GM18505 (cell line): Measurements from ENCODE around the gene NR3C2.

Source experiments
- ATAC-seq: cut with Tn5 transposase; IDR thresholded peaks from one replicate; pipeline ENCODE4 v1.9.1; 2021; ENCODE audit not compliant: unreplicated experiment
- POLR2A ChIP-seq: IDR thresholded peaks from 4 replicates; pipeline ENCODE4 v1.6.1; 2011; ENCODE audit warnings: borderline replicate concordance; ENCODE audit not compliant: insufficient read depth, insufficient read length; ENCODE audit errors: extremely low read depth

The NR3C2 gene

GRCh38 chr4:148271166-148271565 lies 171.0 kb downstream of the NR3C2 start:
- no peak for TF ChIP-seq POLR2A
- ATAC-seq = no peak

DNA sequence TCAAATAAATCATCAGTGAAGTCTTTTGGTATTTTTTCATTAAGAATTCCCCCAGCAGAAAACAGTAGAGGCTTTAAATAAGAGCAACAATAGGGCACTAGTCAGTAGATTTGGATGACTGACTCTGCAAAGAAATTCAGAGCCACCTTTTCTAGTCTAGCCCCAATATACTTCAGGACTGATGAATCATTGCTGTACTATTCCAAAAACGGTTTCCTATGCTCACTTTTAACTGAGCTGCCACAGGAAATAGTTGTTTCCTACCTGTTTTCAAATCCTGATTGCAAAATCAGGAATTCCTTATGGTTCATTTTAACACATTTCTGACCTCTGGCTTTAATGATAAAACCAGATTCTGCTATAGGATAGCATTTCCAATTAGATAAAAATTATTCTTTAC lies 171.6 kb downstream of the NR3C2 start:
- ATAC-seq = no peak
- no peak for TF ChIP-seq POLR2A

GRCh38 chr4:148268835-148269234 lies 173.4 kb downstream of the NR3C2 start:
- no peak for TF ChIP-seq POLR2A
- ATAC-seq = no peak

DNA sequence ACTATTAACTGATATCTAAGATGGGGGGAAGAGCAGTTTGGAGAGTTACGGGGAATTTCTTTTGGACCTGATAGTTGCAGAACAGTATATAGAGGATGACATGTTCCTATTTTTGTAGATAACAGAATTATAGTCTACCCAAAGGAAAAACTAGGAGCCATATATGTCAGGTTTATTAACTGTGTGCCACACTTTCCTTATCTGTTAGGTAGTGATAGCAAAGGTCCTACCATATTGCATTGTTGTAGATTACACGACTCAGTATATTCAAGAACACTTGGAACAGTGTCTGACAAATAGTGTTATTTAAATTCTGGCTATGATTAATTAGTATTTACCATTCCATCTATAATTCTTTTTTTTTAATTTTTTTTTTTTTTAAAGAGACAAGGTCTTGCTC lies 175.3 kb downstream of the NR3C2 start:
- no peak for ATAC-seq

GRCh38 chr4:148266240-148266639 lies 176.0 kb downstream of the NR3C2 start:
- no peak for ATAC-seq
- no peak for TF ChIP-seq POLR2A

More for the DNA sequence above, 175.3 kb downstream of the NR3C2 start:
- no peak for TF ChIP-seq POLR2A

GRCh38 chr4:148265627-148266026 lies 176.6 kb downstream of the NR3C2 start:
- ATAC-seq = no peak
- TF ChIP-seq POLR2A = no peak

DNA sequence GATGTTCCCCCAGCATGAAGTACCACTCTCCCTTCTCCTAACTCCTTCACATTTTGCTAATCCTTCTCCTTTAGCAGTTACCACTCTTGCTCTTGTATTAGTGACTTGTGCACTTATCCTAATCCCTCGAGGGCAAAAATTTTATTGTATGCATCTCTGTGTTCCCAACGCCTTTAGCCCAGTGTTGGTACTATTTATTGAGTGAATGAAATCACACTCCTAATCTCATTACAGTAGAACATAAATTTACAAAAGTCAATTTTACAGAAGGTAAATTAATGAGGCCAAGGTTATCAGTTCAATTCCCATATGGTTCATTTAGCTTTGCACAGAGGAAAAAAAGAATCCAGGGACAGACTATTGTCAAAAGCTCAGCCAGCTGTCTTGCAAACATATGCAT lies 178.4 kb downstream of the NR3C2 start:
- no peak for ATAC-seq
- no peak for TF ChIP-seq POLR2A

DNA sequence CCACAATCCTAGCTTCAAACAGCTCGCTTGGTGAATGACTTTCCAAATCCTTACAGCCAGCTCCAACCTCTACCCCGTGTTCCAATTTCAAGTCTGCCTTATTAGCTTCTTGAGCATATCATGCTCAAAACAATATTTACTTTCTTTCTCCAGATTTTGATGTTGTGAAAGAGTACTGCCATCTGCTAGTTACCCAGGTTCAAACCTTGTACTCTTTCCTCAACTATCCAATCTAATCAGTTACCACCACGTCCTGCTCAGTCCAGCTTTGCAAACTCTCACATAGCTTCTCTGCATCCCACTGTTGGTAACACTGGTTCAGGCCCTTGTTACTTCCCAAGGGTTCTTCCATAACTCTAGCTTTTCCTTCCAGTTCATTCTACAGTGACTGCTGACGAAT lies 179.1 kb downstream of the NR3C2 start:
- TF ChIP-seq POLR2A = no peak
- no peak for ATAC-seq

- no peak for ATAC-seq
- no peak for TF ChIP-seq POLR2A
Measured at GRCh38 chr4:148261848-148262247, 180.4 kb downstream of the NR3C2 start.

- no peak for TF ChIP-seq POLR2A
- ATAC-seq = no peak
Measured at GRCh38 chr4:148259841-148260240, 182.4 kb downstream of the NR3C2 start.

GRCh38 chr4:148258535-148258934 lies 183.7 kb downstream of the NR3C2 start:
- TF ChIP-seq POLR2A = no peak
- ATAC-seq = no peak

- ATAC-seq = no peak
- no peak for TF ChIP-seq POLR2A
Measured at GRCh38 chr4:148255344-148255720, 186.9 kb downstream of the NR3C2 start.

DNA sequence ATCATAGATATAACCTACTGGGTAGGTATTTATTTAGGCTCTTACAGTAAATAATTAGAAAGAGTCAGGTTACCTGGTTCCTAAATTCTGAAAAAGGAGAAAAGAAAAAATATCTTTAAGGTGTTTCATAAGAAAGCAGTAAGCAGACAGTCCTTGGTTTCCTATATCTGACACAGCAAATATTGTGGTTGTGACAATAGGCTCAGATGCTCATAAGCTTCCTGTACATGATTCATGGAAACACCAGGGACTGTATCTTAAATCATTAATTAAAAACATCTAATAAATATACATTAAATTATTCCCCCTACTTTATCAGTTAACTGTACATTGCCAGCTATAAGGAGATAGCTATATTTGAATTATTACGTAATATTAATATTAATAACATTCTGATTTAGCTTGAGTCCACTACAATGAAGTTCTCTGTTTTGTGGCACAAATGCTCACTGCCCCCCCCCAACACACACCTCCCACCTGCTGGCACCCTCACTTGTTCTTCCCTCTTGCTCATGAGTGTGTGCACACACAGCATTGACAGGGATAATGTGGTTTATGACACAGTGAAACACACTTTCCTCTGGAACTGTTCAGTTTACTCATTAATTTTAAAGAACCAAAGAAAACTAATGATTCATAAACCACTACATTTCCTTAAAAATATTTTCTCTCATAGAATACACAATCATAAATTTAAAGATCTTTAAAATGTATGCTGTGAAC lies 187.4 kb downstream of the NR3C2 start:
- ATAC-seq = no peak
- no peak for TF ChIP-seq POLR2A

DNA sequence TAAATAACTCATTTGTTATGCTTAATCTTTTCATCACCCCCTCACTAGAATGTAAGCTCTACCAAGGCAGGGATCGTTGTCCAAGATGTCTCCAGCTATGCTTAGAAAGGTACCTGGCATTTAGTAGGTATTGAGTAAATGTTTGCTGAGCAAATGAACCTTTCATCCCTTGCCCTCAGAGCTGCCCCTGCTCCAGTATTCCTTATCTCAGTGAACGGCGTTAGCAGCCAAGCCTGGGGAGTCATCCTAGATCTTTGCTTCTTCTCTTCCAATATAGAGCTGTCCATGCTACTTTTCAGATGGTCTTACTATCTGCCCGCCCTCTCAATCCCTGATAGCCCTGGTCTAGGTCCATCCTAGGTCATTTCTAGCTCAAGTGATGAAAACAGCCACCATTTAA lies 188.4 kb downstream of the NR3C2 start:
- ATAC-seq = no peak
- no peak for TF ChIP-seq POLR2A

DNA sequence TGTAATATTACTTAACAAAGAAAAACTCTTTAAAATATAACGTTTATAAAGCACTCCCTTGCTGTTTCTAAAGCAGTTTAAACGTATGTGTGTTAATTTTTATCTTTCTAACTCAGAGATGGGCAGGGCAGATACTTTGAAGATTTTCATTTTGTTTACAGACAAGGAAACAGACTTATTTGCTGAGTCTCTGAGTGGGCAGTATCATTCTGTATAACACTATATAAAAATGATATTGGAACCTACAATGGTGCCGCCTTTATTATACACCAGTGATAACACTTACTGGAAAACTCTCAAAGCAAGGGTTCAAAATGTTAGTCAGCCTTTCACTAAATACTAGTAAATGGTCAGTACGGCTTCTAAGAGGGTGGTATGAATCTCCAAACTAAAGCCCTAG lies 193.4 kb downstream of the NR3C2 start:
- TF ChIP-seq POLR2A = no peak
- ATAC-seq = no peak
